Loucy (cell line): ENCODE measurements around the gene PIM3.

Experiments used
- H2AFZ ChIP-seq: fragments of 200-600 bp; sonication (generic); 2 replicates; pipeline ENCODE4 v1.6.0; 2016; ENCODE audit warnings: antibody characterized with exemption, mild to moderate bottlenecking, low read length, moderate library complexity
- H3F3A ChIP-seq: fragments of 200-600 bp; 2 replicates; pipeline ENCODE4 v1.6.0; 2016; ENCODE audit warnings: antibody characterized with exemption, low read depth, mild to moderate bottlenecking
- H3K27me3 ChIP-seq: fragments of 200-600 bp; sonication (generic); 2 replicates; pipeline ENCODE4 v1.6.1; 2014; ENCODE audit warnings: low read length, mild to moderate bottlenecking; ENCODE audit not compliant: insufficient read depth, poor library complexity, severe bottlenecking
- H3K36me3 ChIP-seq: fragments of 200-600 bp; sonication (generic); 2 replicates; pipeline ENCODE4 v1.6.1; 2016; ENCODE audit warnings: low read length; ENCODE audit not compliant: insufficient read depth
- H3K4me1 ChIP-seq: fragments of 200-600 bp; sonication (generic); 2 replicates; pipeline ENCODE4 v1.5.1; 2014; ENCODE audit warnings: low read length, mild to moderate bottlenecking; ENCODE audit not compliant: insufficient read depth, poor library complexity, severe bottlenecking
- H3K4me2 ChIP-seq: fragments of 200-600 bp; sonication (generic); 2 replicates; pipeline ENCODE4 v1.6.0; 2014; ENCODE audit warnings: antibody characterized with exemption, low read length, low read depth, mild to moderate bottlenecking; ENCODE audit not compliant: poor library complexity, severe bottlenecking
- H3K4me3 ChIP-seq: fragments of 200-600 bp; sonication (generic); 2 replicates; pipeline ENCODE4 v1.5.1; 2014; ENCODE audit warnings: low read length, mild to moderate bottlenecking, mixed read lengths; ENCODE audit not compliant: poor library complexity, severe bottlenecking
- H3K79me2 ChIP-seq: fragments of 200-600 bp; sonication (generic); 2 replicates; pipeline ENCODE4 v1.6.1; 2014; ENCODE audit warnings: low read length; ENCODE audit not compliant: insufficient read depth
- H3K9ac ChIP-seq: fragments of 200-600 bp; sonication (generic); 2 replicates; pipeline ENCODE4 v1.6.0; 2014; ENCODE audit warnings: mild to moderate bottlenecking, low read depth, low read length, moderate library complexity; ENCODE audit not compliant: poor library complexity, severe bottlenecking
- H3K9me2 ChIP-seq: fragments of 200-600 bp; sonication (generic); replicated peaks from 2 replicates; pipeline ENCODE4 v1.6.1; 2016; ENCODE audit warnings: low read depth, low read length, mixed read lengths
- H3K9me3 ChIP-seq: fragments of 200-600 bp; sonication (generic); 2 replicates; pipeline ENCODE4 v1.6.1; 2014; ENCODE audit warnings: mild to moderate bottlenecking, antibody characterized with exemption, low read length, low read depth; ENCODE audit not compliant: insufficient read depth
- H4K20me1 ChIP-seq: fragments of 200-600 bp; sonication (generic); 2 replicates; pipeline ENCODE4 v1.6.0; 2014; ENCODE audit warnings: antibody characterized with exemption, low read length, mild to moderate bottlenecking; ENCODE audit not compliant: insufficient read depth, poor library complexity, severe bottlenecking
- EZH2phosphoT487 ChIP-seq: fragments of 200-600 bp; IDR thresholded peaks from 2 replicates; pipeline ENCODE4 v1.6.1; 2018; ENCODE audit warnings: antibody characterized with exemption, mild to moderate bottlenecking, moderate library complexity, borderline replicate concordance
- TF ChIP-seq, protein P1 (sequence below): fragments of 200-600 bp; sonication (generic); conservative IDR thresholded peaks from 2 replicates; pipeline ENCODE4 v1.5.1; 2014; ENCODE audit warnings: mild to moderate bottlenecking, antibody characterized with exemption, low read length

Gene PIM3

DNA sequence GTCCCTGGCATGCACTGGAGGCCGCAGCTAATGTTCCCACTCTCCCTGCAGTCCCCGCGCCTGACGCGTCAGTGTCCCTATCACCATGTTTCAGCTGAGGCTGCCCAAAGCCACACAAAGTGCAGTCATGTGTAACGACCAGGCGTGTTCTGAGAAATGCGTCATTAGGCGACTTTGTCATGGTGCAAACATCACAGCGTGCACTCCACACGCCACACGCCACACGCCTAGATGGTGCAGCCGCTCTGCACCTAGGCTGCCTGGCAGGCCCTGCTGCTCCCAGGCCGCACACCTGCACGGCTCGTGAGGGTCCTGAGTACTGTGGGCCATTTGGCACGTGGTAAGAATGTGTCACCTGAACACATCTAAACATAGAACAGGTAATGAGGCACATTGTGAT lies 39.7 kb upstream of the PIM3 start:
- H3K4me2 ChIP-seq: no peak overlapping the region
- H3K9me2 ChIP-seq: no peaks in the 10 kb centered on the region
- H3K4me1 ChIP-seq: peaks cover 10% of the 10 kb centered on the region
- H3K27me3 ChIP-seq: no peaks in the 10 kb centered on the region
- no peak overlapping the region for H3K4me3 ChIP-seq
- no peaks in the 10 kb centered on the region for H3K9me3 ChIP-seq
- H3F3A ChIP-seq: no peaks in the 10 kb centered on the region
- no peaks in the 10 kb centered on the region for H3K36me3 ChIP-seq
- peaks cover 2% of the 10 kb centered on the region for H4K20me1 ChIP-seq
- H3K9ac ChIP-seq: no peak overlapping the region
- TF ChIP-seq, protein P1, sequence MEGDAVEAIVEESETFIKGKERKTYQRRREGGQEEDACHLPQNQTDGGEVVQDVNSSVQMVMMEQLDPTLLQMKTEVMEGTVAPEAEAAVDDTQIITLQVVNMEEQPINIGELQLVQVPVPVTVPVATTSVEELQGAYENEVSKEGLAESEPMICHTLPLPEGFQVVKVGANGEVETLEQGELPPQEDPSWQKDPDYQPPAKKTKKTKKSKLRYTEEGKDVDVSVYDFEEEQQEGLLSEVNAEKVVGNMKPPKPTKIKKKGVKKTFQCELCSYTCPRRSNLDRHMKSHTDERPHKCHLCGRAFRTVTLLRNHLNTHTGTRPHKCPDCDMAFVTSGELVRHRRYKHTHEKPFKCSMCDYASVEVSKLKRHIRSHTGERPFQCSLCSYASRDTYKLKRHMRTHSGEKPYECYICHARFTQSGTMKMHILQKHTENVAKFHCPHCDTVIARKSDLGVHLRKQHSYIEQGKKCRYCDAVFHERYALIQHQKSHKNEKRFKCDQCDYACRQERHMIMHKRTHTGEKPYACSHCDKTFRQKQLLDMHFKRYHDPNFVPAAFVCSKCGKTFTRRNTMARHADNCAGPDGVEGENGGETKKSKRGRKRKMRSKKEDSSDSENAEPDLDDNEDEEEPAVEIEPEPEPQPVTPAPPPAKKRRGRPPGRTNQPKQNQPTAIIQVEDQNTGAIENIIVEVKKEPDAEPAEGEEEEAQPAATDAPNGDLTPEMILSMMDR: no peak
- no peak for TF ChIP-seq EZH2phosphoT487
- no peak overlapping the region for H2AFZ ChIP-seq
- peaks cover 3% of the 10 kb centered on the region; the same call in 1 of the 2 replicates for H3K79me2 ChIP-seq

DNA sequence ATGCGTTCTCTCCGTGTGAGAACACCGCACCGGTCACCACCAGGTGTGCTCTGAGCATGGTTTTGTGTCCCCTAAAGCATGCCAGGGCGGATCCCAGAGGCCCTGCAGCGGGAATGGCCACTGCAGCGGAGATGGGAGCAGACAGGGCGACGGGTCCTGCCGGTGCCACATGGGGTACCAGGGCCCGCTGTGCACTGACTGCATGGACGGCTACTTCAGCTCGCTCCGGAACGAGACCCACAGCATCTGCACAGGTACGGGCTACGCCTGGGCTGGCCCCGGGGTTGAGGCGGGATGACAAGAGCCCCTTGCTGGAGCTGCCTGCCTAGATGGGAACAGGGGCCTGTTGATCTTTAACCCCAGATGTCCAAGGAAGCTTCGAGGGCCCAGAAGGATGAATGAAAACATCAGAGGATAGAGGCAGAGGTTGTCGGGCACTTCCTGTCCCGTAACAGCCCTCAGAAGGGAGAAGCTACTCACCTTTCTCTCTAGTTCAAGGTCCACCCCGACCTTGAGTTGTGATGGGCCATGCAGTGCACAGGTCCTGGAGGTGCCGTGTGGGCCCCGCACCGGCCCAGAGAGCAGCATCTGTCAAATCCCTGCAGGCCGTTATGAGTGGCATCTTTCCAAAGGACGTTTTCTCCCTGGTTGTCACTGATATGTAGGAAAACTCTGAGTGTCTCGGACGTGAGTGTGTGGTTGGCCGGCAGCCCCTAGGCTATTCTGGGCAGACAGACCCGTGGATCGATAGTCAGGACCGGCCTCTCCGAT lies 38.9 kb upstream of the PIM3 start:
- Histone ChIP-seq H3K4me3 (no peak overlapping the region), H3K9me3 (no peaks in the 10 kb centered on the region), H3K9ac (no peak overlapping the region), H3K27me3 (no peaks in the 10 kb centered on the region), H3K79me2 (peaks cover 3% of the 10 kb centered on the region; the same call in 1 of the 2 replicates), H3K9me2 (no peaks in the 10 kb centered on the region), H3K36me3 (no peaks in the 10 kb centered on the region), H3K4me1 (peaks cover 15% of the 10 kb centered on the region), H4K20me1 (peaks cover 2% of the 10 kb centered on the region), H3F3A (no peaks in the 10 kb centered on the region), H3K4me2 (no peak overlapping the region), H2AFZ (no peak overlapping the region)
- TF ChIP-seq, protein P1: no peak
- no peak for TF ChIP-seq EZH2phosphoT487

DNA sequence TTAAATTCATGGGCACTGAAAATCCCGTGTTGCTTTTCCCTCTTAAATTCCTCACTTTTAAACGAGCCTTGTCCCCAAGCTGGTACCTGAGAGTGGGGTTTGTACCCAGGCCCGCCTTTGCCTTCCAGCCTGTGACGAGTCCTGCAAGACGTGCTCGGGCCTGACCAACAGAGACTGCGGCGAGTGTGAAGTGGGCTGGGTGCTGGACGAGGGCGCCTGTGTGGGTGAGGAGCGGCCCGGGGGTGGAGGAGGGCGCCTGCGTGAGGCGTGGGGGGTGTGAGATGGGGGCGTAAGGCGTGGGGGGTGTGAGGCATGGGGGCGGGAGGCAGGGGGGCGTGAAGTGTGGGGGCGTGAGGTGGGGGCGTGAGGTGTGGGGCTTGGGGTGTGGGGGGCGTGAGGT lies 38.1 kb upstream of the PIM3 start:
- H3K9ac ChIP-seq: no peak overlapping the region
- no peaks in the 10 kb centered on the region for H3K9me3 ChIP-seq
- no peaks in the 10 kb centered on the region for H3K36me3 ChIP-seq
- H3K9me2 ChIP-seq: no peaks in the 10 kb centered on the region
- no peak overlapping the region for H3K4me3 ChIP-seq
- no peak overlapping the region for H3K4me2 ChIP-seq
- peaks cover 14% of the 10 kb centered on the region for H3K4me1 ChIP-seq
- TF ChIP-seq EZH2phosphoT487: no peak
- TF ChIP-seq, protein P1: no peak
- no peaks in the 10 kb centered on the region for H3K27me3 ChIP-seq
- no peak overlapping the region for H2AFZ ChIP-seq
- H4K20me1 ChIP-seq: no peaks in the 10 kb centered on the region
- H3F3A ChIP-seq: no peaks in the 10 kb centered on the region
- H3K79me2 ChIP-seq: peaks cover 3% of the 10 kb centered on the region; the same call in 1 of the 2 replicates
